ENCODE measurements around the gene NASP. TPM values are rescaled to one million over a fixed set of nuclear protein-coding genes. Genes with fewer than 3 reads are reported as not detected.

NASP gene
- polyA plus RNA-seq, 4 donors = 238 to 442 (median 326) TPM

- DNase-seq (ENCODE audit: low read depth in 4 of 4, low spot score in 2 of 4) = no peak
These were observed 35.5 kb downstream of the NASP start for GRCh38 chr1:45619149-45619921.

GRCh38 chr1:45620588-45621500 is 37.0 kb downstream of the NASP start:
- DNase-seq (ENCODE audit: low read depth in 4 of 4, low spot score in 2 of 4) = no peak

DNA sequence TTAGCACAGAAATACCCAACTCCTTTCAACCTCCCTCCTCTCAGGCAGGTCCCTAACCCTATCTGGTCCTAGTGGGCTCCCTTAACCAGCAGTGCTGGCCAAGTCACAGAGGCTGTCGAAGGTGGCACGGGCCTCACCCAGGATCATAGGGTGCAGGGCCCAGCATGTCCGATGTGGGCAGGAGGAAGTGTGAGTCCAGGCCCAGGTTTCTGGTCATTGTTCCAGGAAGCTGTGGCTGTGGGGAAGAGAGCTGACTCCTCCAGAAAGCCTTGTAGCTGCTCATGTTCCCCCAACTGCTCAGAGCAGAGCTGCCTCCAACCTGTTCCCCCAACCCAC is 37.6 kb downstream of the NASP start:
- DNase-seq (ENCODE audit: low read depth in 4 of 4, low spot score in 2 of 4) = no peak

DNA sequence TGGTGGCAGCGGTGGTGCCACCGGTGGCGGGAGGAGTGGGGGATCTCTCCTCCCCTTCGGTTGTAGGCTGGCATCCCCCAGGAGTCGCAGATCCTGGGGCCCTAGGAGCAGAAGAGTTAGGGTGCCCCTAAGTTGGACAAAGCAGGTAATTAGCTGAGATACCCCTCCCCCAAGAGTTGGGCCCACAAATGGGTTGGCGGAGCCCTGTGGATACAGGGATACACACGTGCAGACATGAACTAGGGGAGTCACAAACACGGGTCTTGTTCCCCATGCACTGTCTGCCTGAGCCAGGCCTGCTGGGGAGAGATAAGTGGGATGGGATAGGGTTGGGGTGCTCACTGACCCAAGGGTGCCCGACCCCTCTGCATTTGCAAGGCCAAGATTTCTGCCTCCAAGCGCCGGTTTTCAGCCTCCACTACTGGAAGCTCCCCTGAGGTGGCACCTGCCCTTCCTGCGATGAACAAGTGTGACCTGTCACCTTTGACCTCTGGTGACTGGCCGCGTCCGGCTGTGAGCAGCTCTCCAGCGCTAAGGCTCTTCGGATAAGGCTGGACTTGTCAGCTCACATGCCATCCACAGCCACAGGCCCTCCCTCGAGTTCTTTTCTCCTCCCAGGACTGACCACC is 38.2 kb downstream of the NASP start:
- DNase-seq (ENCODE audit: low read depth in 4 of 4, low spot score in 2 of 4) = no peak

DNA sequence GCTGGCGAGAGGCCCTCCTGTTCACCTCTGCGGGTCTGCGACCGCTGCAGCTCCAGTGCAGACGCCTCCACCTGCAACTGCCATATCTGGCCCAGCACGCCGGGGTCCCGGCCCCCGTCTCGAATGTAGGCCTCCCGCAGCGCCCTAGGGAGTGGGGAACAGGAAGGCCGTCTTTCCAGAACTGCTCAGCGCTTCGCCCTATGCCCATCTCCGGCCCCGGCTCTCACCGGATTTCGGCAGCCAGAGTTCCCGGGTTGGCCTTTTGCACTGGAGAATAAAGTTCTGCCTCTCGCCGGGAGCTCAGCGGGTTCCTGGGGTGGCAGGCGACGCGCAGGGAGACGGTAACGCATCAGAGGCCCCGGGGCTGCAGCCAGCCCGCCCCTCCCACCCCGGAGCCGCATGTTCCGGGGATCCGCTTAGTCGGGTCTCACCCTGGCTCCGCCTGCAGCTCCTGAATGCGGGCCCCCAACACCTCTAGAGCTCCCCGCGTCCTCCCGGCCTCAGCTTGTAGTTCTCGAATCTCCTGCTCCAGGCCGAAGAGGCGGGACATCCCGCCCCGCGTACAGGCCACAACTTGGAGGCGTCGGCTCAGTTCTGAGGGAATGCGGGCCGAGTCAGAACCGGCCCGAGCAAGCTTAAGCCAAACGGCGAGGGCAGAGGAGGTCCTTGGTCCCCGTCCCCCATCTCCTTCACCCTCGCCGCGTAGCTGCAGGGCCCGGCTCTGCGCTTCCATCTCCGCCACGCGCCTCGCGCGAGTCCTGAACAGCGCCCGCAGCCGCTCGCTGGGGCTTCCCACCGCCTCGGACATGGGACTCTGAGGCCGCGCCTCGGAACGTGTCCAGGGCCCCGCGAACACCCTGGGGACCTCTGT is 38.9 kb downstream of the NASP start:
- DNase-seq (ENCODE audit: low read depth in 4 of 4, low spot score in 2 of 4) = peak in 2 of 4 donors; percentile 12 to 13

DNA sequence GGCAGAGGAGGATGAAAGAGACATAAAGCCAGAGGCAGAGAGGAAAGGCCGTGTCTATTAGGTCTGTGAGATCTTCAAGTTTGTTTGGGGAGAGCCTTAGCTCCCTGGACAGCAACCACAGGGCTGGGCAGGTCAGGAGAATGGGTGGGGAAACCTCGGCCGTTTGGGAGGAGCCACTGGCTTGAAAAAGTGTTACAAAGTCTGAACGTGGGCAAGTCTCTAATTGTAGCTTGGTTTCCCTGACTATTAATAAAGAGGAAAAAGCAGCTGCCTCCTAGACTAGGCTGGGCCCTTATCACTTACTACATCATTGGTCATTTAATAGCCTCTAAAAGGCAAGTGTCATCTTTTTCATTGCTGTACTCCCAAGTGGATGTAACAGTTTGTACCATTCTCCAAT is 40.1 kb downstream of the NASP start, which contains the start of gene CCDC17:
TSS of gene CCDC17 (minus strand) at position 83 of the 400 bp plus-strand sequence. CDS start 145 bp downstream, outside the sequence.
- DNase-seq (ENCODE audit: low read depth in 4 of 4, low spot score in 2 of 4) = no peak

- no peak for DNase-seq (ENCODE audit: low read depth in 4 of 4, low spot score in 2 of 4)
These were observed 45.2 kb downstream of the NASP start for GRCh38 chr1:45629035-45629434.

GRCh38 chr1:45630429-45630828 is 46.6 kb downstream of the NASP start:
- no peak for DNase-seq (ENCODE audit: low read depth in 4 of 4, low spot score in 2 of 4)

GRCh38 chr1:45635211-45635610 is 51.4 kb downstream of the NASP start:
- DNase-seq (ENCODE audit: low read depth in 4 of 4, low spot score in 2 of 4) = no peak

DNA sequence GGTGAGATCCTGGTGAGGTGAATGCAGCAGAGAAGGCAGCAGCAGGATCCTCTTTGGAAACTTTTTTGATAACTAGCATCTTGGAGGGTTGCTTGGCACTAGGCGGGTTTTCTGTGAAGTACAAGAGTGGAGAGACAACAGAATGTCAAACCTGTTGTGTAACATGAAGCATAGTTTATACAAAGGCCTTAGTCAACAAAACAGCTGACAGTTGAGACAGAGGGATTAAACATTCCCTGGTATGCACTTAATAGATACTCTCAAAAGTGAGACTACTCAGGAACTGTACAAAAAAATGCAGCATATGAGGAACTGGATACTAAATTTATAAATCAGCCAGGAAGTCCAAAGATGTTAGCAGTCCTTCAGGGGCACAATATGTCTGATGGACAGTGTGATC is 56.5 kb downstream of the NASP start:
- no peak for DNase-seq (ENCODE audit: low read depth in 4 of 4, low spot score in 2 of 4)

DNA sequence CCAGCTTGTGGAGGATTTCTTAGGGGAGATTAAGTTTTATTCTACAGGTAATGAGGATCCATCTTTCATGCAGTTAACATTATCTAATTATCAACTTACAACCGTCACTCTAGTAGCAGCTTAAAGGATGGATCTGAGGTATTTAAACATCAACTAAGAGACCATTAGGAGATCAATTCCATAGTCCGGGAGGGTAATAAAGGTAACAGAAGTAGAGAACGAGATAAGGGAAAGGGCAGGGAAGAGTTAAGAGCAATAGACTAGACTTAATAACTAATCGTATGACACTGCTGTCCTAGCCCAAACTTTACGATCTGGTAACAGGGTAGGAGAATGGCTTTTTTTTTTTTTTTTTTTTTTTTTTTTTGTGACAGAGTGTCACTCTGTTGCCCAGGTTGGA is 59.5 kb downstream of the NASP start:
- DNase-seq (ENCODE audit: low read depth in 4 of 4, low spot score in 2 of 4) = no peak

GRCh38 chr1:45643978-45644377 is 60.1 kb downstream of the NASP start:
- DNase-seq (ENCODE audit: low read depth in 4 of 4, low spot score in 2 of 4) = no peak

GRCh38 chr1:45644661-45645060 is 60.8 kb downstream of the NASP start:
- no peak for DNase-seq (ENCODE audit: low read depth in 4 of 4, low spot score in 2 of 4)

DNA sequence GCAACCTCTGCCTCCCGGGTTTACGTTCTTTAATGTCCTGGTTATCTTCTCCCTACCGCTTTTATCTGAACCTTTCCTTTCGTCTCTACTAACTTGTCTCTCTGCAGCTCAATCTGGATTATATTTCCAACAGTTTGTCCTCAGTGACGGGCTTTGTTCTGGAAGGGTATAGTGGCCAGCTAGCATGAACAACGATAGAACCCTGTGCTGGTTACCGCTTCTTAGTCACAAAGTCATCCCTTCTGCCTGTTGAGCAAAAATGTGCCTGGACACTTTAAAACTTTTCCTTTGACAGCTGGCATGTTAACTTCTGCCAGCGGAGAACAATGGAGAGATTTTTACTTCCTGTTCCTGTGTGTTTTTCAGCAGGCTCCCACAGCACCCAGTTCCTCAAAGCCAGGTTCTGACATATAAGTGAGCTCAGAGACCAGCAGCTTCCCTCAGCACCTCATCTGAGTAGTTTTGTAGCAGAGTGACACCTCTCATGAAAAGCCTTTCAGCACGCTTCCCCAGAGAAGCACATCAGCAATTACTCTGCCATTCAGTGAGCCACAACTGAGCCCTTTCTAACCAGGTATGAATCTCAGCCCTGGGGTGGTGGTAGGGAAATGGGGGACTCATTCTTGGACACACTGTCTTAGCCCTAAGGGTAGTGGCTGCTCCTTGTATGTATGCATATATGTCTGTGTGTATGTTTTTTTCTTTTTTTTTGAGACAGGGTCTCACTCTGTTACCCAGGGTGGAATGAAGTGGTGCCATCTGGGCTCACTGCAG is 63.6 kb downstream of the NASP start:
- DNase-seq (ENCODE audit: low read depth in 4 of 4, low spot score in 2 of 4) = no peak

DNA sequence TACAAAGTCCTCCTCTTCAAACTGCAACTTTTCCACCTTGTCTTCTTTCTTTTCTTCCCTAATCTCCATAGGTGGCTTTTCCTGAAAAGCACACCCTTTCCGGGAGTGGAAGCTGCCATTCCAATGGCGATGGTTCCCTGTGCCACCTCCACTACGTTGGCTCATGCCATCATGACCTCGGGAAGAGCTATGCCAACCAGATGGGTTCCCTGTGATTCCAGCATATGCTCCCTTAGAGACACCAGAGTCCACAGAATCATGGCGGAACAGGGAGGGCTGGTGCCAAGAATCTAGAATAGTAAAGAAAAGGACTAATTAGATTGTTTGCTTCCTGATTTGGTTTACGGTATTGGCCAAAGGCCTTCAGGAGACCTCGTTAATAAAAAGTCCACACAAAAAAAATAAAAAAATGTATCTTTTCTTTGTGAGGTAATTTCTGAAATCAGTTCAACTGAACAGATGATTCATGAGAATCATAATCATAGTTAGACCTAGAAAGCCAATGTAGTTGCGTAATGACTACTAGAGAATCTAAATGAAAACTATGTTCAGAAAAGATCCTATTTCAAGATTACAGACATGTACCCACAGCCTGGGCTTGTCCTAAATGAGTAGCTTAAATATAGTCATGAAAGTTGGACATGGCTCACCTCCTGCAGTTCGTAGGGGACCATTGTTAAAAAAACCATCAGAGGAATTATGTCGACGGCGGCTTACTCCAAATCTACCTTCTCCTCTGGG is 70.9 kb downstream of the NASP start:
- no peak for DNase-seq (ENCODE audit: low read depth in 4 of 4, low spot score in 2 of 4)

GRCh38 chr1:45656573-45657226 is 72.9 kb downstream of the NASP start:
- DNase-seq (ENCODE audit: low read depth in 4 of 4, low spot score in 2 of 4) = no peak

DNA sequence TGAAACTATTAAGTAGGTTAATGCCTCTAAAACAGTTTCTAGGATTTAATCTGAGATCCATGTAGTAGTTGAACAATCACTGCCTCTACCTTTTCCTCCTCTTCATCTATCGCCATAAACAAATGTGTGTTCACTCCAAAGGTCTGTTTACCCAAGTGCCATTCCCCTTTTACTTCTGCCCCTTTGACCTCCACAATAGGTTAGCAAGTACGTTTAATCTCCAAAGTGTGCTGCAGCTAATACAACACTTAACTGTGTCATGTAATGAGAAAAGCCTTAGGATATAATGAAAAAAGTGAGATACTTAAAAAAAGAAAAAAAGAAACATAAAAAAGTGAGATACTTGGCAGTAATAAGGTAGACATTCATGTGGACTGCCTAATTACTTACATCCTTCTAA is 74.3 kb downstream of the NASP start:
- no peak for DNase-seq (ENCODE audit: low read depth in 4 of 4, low spot score in 2 of 4)

DNA sequence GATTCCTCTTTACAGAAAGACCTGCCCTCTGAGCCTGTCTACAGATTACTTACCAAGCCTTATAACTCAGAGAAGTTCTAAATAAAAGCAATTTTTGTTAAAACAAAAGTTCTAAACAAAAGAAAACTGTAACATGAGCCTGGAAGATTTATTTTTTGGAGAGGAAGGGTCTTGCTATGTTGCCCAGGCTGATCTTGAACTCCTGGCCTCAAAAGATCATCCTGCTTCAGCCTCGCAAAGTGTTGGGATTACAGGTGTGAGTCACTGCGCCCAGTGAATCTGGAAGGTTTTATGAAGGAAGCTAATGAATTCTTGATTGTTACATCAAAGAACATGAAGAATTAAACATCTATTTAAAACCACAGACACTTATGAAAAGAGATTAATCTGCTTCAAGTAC is 75.4 kb downstream of the NASP start:
- DNase-seq (ENCODE audit: low read depth in 4 of 4, low spot score in 2 of 4) = no peak

Measured in left renal cortex interstitium (tissue), 4 donors.